GM23248 (cell line): ENCODE data around the gene TLL1. TPM values are rescaled to one million over a fixed set of nuclear protein-coding genes. Genes with fewer than 3 reads are reported as not detected.

Experiments
- DNase-seq: peaks from one replicate; pipeline ENCODE4 v3.0.0-alpha.2; 2015
- H2AFZ ChIP-seq: fragments of 200-600 bp; sonication (generic); 2 replicates; pipeline ENCODE4 v1.6.1; 2016; ENCODE audit warnings: antibody characterized with exemption
- H3F3A ChIP-seq: fragments of 200-600 bp; sonication (generic); 2 replicates; pipeline ENCODE4 v1.6.1; 2016; ENCODE audit warnings: mild to moderate bottlenecking, antibody characterized with exemption, mixed run types; ENCODE audit not compliant: insufficient read depth
- H3K27ac ChIP-seq: fragments of 200-600 bp; sonication (generic); 2 replicates; pipeline ENCODE4 v1.5.1; 2016; ENCODE audit warnings: mild to moderate bottlenecking
- H3K27me3 ChIP-seq: fragments of 200-600 bp; sonication (generic); replicated peaks from 2 replicates; pipeline ENCODE4 v1.6.1; 2016; ENCODE audit warnings: mild to moderate bottlenecking; ENCODE audit not compliant: insufficient read depth
- H3K36me3 ChIP-seq: fragments of 200-600 bp; sonication (generic); 2 replicates; pipeline ENCODE4 v1.6.1; 2016; ENCODE audit warnings: low read depth, mild to moderate bottlenecking
- H3K4me1 ChIP-seq: fragments of 200-600 bp; sonication (generic); 2 replicates; pipeline ENCODE4 v1.6.1; 2016; ENCODE audit warnings: mild to moderate bottlenecking; ENCODE audit not compliant: insufficient read depth
- H3K4me2 ChIP-seq: fragments of 200-600 bp; sonication (generic); one replicate; pipeline ENCODE4 v1.6.1; 2016; ENCODE audit warnings: mild to moderate bottlenecking; ENCODE audit not compliant: unreplicated experiment
- H3K4me3 ChIP-seq: fragments of 200-600 bp; sonication (generic); 2 replicates; pipeline ENCODE4 v1.5.1; 2016; ENCODE audit warnings: mild to moderate bottlenecking
- H3K79me2 ChIP-seq: fragments of 200-600 bp; sonication (generic); 2 replicates; pipeline ENCODE4 v1.6.1; 2016; ENCODE audit warnings: mild to moderate bottlenecking; ENCODE audit not compliant: insufficient read depth
- H3K9ac ChIP-seq: fragments of 200-600 bp; sonication (generic); 2 replicates; pipeline ENCODE4 v1.6.1; 2016; ENCODE audit warnings: mild to moderate bottlenecking
- H3K9me2 ChIP-seq: fragments of 200-600 bp; sonication (generic); 2 replicates; pipeline ENCODE4 v1.6.1; 2016; ENCODE audit warnings: mixed run types, mild to moderate bottlenecking, moderate library complexity; ENCODE audit not compliant: insufficient read depth
- H3K9me3 ChIP-seq: fragments of 200-600 bp; sonication (generic); one replicate; pipeline ENCODE4 v1.6.1; 2017; ENCODE audit warnings: low read depth
- H4K20me1 ChIP-seq: fragments of 200-600 bp; sonication (generic); 2 replicates; pipeline ENCODE4 v1.6.0; 2016; ENCODE audit not compliant: insufficient read depth
- EZH2 ChIP-seq: fragments of 200-600 bp; sonication (generic); IDR thresholded peaks from 2 replicates; pipeline ENCODE4 v1.6.1; 2018; ENCODE audit warnings: antibody characterized with exemption, mild to moderate bottlenecking; ENCODE audit not compliant: insufficient read depth, poor library complexity, severe bottlenecking
- EZH2phosphoT487 ChIP-seq: fragments of 200-600 bp; sonication (generic); IDR thresholded peaks from 2 replicates; pipeline ENCODE4 v1.6.1; 2018; ENCODE audit warnings: antibody characterized with exemption, moderate library complexity, mild to moderate bottlenecking, low read depth; ENCODE audit not compliant: insufficient read depth
- WGBS, 2 experiments: methylation state at CpG; one replicate each; pipeline ENCODE4 v1.1.6; 2015 to 2017; ENCODE audit warnings: low lambda C conversion rate in 2 of 2, low coverage in 1 of 2; ENCODE audit errors: missing lambda C conversion rate in 2 of 2; 5-methylcytosine and 5-hydroxymethylcytosine counted together
- in situ Hi-C: fragments of 300-500 bp; cut with MboI; formaldehyde crosslinking; loops from 2 replicates; pipeline ENCODE4 v1.15.0; 2020
- polyA plus RNA-seq: library from polyadenylated mRNA; unstranded; fragments of >200 nt; fragmentation: Nextera tagmentation; extraction: Ambion mirVana; gene quantifications from 2 replicates; pipeline ENCODE4 v1.2.1, GENCODE V29; 2016
- total RNA-seq: library from RNA; depleted of rRNA; stranded (reverse); fragments of >200 nt; shearing (Covaris generic); gene quantifications from 2 replicates; pipeline ENCODE4 v1.2.3, GENCODE V29; 2014

Gene TLL1
- total and polyA plus RNA-seq, 2 experiments from 2014 or later, result not detected

DNA sequence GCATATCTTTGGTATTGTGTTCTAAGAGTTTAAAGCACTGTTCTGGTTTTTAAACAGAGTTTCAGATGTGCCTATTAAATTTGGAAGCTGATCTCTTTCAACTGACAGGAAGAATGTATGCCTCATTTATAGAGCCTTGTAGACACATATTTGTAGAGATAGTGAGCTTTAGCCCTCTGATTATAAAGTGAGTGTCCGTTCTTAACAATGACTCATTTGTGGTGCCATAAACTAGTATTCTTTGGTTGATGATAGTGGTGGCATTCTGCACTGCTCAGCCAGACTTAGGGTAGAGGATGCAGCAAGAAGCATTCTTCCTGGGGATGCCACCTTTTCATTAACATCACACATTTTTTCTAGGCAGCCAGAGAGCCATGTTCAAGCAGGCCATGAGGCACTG, 121.7 kb downstream of the TLL1 start:
- Histone ChIP-seq H3F3A (no peaks in the 10 kb centered on the region), H3K27me3 (no peaks in the 10 kb centered on the region), H3K4me1 (no peaks in the 10 kb centered on the region), H4K20me1 (no peaks in the 10 kb centered on the region), H3K4me2 (no peak overlapping the region), H3K79me2 (no peaks in the 10 kb centered on the region), H2AFZ (no peak overlapping the region), H3K27ac (no peak overlapping the region), H3K9me3 (no peaks in the 10 kb centered on the region), H3K36me3 (no peaks in the 10 kb centered on the region), H3K9me2 (no peaks in the 10 kb centered on the region), H3K9ac (no peak overlapping the region), H3K4me3 (no peak overlapping the region)
- in situ Hi-C loops, result no loop called here
- DNase-seq, result peak; percentile 6
- WGBS, 2 experiments, result 17 to 25% methylated on average over 1 of the region's 1 CpG
- no peak for TF ChIP-seq EZH2phosphoT487
- no peak for TF ChIP-seq EZH2

DNA sequence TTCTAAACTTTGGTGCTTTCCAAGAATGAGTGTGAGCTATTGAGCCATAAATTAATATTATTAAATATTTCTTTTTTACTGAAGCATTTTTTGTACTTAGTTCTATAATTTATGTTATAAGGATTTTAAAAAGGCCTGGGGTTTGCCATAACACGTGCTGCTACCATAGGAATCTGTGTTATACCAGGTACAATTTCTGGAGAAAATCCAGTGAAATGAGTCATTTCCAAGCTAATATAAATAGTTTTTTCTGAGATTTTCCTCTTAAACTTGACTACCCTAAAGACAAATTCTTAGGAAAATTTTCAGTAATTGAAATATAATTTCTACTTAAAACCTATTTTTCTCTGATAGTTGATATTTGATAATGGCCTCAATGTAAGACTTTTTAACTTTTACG, 130.8 kb downstream of the TLL1 start:
- no peak overlapping the region for H3K27ac ChIP-seq
- H3K9ac ChIP-seq, result no peak overlapping the region
- H3K9me3 ChIP-seq, result no peaks in the 10 kb centered on the region
- H3K9me2 ChIP-seq, result no peaks in the 10 kb centered on the region
- H3F3A ChIP-seq, result no peaks in the 10 kb centered on the region
- H3K27me3 ChIP-seq, result no peaks in the 10 kb centered on the region
- no peaks in the 10 kb centered on the region for H3K4me1 ChIP-seq
- H3K79me2 ChIP-seq, result no peaks in the 10 kb centered on the region
- WGBS, 2 experiments, result 23 to 25% methylated on average over 2 of the region's 2 CpGs
- no peaks in the 10 kb centered on the region for H4K20me1 ChIP-seq
- in situ Hi-C loops, result no loop called here
- no peak for DNase-seq
- TF ChIP-seq EZH2 (no peak), EZH2phosphoT487 (no peak)
- no peaks in the 10 kb centered on the region for H3K36me3 ChIP-seq
- H2AFZ ChIP-seq, result no peak overlapping the region
- H3K4me3 ChIP-seq, result no peak overlapping the region
- no peak overlapping the region for H3K4me2 ChIP-seq

DNA sequence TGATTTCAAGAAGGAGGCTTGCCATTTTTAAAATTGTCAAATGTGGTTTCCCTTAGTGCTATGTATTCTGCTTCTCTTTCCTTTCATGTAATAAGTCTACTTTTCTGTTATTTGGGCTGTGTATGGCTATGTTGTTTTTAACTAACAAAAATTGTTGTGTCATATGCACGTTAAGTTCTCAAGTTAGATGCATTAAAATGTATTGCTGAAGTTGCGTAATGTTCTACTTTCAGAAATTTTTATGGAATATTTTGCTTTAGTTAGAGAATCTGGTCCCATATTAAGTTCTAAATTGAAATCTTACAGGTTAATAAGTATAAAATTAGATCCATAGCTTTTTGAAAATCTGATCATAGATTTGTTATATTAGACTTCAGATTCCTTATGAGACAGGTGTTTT, 133.2 kb downstream of the TLL1 start:
- no peak overlapping the region for H3K9ac ChIP-seq
- H3K9me3 ChIP-seq, result no peaks in the 10 kb centered on the region
- H3F3A ChIP-seq, result no peaks in the 10 kb centered on the region
- no peaks in the 10 kb centered on the region for H3K27me3 ChIP-seq
- H3K4me1 ChIP-seq, result no peaks in the 10 kb centered on the region
- 34 to 43% methylated on average over 2 of the region's 2 CpGs for WGBS, 2 experiments
- DNase-seq, result no peak
- no peak for TF ChIP-seq EZH2
- TF ChIP-seq EZH2phosphoT487, result no peak
- H3K36me3 ChIP-seq, result no peaks in the 10 kb centered on the region
- no peaks in the 10 kb centered on the region for H3K79me2 ChIP-seq
- in situ Hi-C loops, result no loop called here
- H3K9me2 ChIP-seq, result no peaks in the 10 kb centered on the region
- no peak overlapping the region for H3K4me3 ChIP-seq
- H2AFZ ChIP-seq, result no peak overlapping the region
- no peak overlapping the region for H3K4me2 ChIP-seq
- no peaks in the 10 kb centered on the region for H4K20me1 ChIP-seq
- H3K27ac ChIP-seq, result no peak overlapping the region

DNA sequence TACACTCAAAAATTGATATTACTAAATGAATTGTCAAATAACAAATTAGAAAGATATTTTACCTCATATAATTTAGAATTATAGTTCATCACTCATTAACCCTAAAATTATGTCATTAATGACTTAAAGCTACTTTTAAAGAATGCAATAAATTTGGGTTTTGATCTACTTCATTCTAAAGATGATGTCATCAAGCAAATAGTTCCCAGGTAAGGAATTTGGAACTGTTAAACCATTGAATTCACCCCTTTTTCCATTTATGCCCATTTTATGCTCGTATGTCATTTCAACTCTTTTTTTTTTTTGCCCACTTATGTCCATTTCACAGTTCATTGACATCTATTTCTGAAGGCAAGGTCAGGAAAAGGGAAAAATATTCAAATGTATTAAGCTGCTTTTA, 135.5 kb downstream of the TLL1 start:
- in situ Hi-C loops, result no loop called here
- Histone ChIP-seq H3K79me2 (no peaks in the 10 kb centered on the region), H3K9me2 (no peaks in the 10 kb centered on the region), H3K4me1 (no peaks in the 10 kb centered on the region), H3K4me2 (no peak overlapping the region), H3F3A (no peaks in the 10 kb centered on the region), H3K4me3 (no peak overlapping the region), H3K36me3 (no peaks in the 10 kb centered on the region), H4K20me1 (no peaks in the 10 kb centered on the region), H2AFZ (no peak overlapping the region), H3K9ac (no peak overlapping the region), H3K27me3 (no peaks in the 10 kb centered on the region), H3K9me3 (no peaks in the 10 kb centered on the region), H3K27ac (no peak overlapping the region)
- 2 to 11% methylated on average over 1 of the region's 1 CpG for WGBS, 2 experiments
- DNase-seq, result no peak
- TF ChIP-seq EZH2, result no peak
- no peak for TF ChIP-seq EZH2phosphoT487
